ENCODE measurements around the gene MRPL42. TPM values are rescaled to one million over a fixed set of nuclear protein-coding genes. Genes with fewer than 3 reads are reported as not detected.

The MRPL42 gene
- total and polyA plus RNA-seq, 2 experiments from 2014 or later, result 195 to 269 TPM

- Histone ChIP-seq H3K4me1 (ENCODE audit: insufficient read depth) (peaks cover 4% of the 10 kb centered on the region; the same call in 1 of the 2 replicates), H3K27ac (ENCODE audit: low read depth) (no peak overlapping the region), H3F3A (replicated peaks; ENCODE audit: low read depth) (no peaks in the 10 kb centered on the region), H3K4me2 (no peak overlapping the region), H4K20me1 (replicated peaks; ENCODE audit: insufficient read depth) (no peaks in the 10 kb centered on the region), H3K4me3 (no peak overlapping the region), H3K79me2 (replicated peaks; ENCODE audit: insufficient read depth) (no peaks in the 10 kb centered on the region), H3K27me3 (ENCODE audit: insufficient read depth) (no peaks in the 10 kb centered on the region), H2AFZ (no peak overlapping the region), H3K9me2 (ENCODE audit: insufficient read depth) (no peaks in the 10 kb centered on the region), H3K36me3 (ENCODE audit: insufficient read depth) (peaks cover 6% of the 10 kb centered on the region; the same call in 1 of the 2 replicates)
- H3K4me1 Mint-ChIP-seq, result peaks cover 2% of the 10 kb centered on the region; the same call in 1 of the 3 replicates
- TF ChIP-seq STAT1 (IDR thresholded peaks at IDR 0.05; ENCODE audit: unreplicated experiment) (no peak), POLR2AphosphoS5 (IDR thresholded peaks at IDR 0.05; ENCODE audit: low read depth) (no peak), EZH2phosphoT487 (IDR thresholded peaks at IDR 0.05; ENCODE audit: unreplicated experiment) (no peak), ZNF331 (CRISPR knock-in tag; IDR thresholded peaks at IDR 0.05; ENCODE audit: low read depth) (no peak), ZNF114 (CRISPR knock-in tag; IDR thresholded peaks at IDR 0.05) (no peak), CREB1 (CRISPR knock-in tag; IDR thresholded peaks at IDR 0.05; ENCODE audit: low read depth) (no peak), REST (IDR thresholded peaks at IDR 0.05; ENCODE audit: unreplicated experiment) (no peak), JUNB (IDR thresholded peaks at IDR 0.05; ENCODE audit: unreplicated experiment) (no peak), EZH2 (IDR thresholded peaks at IDR 0.05; ENCODE audit: low read depth, unreplicated experiment) (no peak), NANOG (IDR thresholded peaks at IDR 0.05; ENCODE audit: borderline replicate concordance) (no peak), CTCF (conservative IDR thresholded peaks at IDR 0.05; ENCODE audit: low read depth in 2 of 2) (no peak)
- TF ChIP-seq, protein P1, sequence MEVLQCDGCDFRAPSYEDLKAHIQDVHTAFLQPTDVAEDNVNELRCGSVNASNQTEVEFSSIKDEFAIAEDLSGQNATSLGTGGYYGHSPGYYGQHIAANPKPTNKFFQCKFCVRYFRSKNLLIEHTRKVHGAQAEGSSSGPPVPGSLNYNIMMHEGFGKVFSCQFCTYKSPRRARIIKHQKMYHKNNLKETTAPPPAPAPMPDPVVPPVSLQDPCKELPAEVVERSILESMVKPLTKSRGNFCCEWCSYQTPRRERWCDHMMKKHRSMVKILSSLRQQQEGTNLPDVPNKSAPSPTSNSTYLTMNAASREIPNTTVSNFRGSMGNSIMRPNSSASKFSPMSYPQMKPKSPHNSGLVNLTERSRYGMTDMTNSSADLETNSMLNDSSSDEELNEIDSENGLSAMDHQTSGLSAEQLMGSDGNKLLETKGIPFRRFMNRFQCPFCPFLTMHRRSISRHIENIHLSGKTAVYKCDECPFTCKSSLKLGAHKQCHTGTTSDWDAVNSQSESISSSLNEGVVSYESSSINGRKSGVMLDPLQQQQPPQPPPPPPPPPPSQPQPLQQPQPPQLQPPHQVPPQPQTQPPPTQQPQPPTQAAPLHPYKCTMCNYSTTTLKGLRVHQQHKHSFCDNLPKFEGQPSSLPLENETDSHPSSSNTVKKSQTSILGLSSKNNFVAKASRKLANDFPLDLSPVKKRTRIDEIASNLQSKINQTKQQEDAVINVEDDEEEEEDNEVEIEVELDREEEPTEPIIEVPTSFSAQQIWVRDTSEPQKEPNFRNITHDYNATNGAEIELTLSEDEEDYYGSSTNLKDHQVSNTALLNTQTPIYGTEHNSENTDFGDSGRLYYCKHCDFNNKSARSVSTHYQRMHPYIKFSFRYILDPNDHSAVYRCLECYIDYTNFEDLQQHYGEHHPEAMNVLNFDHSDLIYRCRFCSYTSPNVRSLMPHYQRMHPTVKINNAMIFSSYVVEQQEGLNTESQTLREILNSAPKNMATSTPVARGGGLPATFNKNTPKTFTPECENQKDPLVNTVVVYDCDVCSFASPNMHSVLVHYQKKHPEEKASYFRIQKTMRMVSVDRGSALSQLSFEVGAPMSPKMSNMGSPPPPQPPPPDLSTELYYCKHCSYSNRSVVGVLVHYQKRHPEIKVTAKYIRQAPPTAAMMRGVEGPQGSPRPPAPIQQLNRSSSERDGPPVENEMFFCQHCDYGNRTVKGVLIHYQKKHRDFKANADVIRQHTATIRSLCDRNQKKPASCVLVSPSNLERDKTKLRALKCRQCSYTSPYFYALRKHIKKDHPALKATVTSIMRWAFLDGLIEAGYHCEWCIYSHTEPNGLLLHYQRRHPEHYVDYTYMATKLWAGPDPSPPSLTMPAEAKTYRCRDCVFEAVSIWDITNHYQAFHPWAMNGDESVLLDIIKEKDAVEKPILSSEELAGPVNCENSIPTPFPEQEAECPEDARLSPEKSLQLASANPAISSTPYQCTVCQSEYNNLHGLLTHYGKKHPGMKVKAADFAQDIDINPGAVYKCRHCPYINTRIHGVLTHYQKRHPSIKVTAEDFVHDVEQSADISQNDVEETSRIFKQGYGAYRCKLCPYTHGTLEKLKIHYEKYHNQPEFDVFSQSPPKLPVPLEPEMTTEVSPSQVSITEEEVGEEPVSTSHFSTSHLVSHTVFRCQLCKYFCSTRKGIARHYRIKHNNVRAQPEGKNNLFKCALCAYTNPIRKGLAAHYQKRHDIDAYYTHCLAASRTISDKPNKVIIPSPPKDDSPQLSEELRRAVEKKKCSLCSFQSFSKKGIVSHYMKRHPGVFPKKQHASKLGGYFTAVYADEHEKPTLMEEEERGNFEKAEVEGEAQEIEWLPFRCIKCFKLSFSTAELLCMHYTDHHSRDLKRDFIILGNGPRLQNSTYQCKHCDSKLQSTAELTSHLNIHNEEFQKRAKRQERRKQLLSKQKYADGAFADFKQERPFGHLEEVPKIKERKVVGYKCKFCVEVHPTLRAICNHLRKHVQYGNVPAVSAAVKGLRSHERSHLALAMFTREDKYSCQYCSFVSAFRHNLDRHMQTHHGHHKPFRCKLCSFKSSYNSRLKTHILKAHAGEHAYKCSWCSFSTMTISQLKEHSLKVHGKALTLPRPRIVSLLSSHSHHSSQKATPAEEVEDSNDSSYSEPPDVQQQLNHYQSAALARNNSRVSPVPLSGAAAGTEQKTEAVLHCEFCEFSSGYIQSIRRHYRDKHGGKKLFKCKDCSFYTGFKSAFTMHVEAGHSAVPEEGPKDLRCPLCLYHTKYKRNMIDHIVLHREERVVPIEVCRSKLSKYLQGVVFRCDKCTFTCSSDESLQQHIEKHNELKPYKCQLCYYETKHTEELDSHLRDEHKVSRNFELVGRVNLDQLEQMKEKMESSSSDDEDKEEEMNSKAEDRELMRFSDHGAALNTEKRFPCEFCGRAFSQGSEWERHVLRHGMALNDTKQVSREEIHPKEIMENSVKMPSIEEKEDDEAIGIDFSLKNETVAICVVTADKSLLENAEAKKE (CRISPR knock-in tag; IDR thresholded peaks at IDR 0.05), result no peak
- TF ChIP-seq, protein P2, sequence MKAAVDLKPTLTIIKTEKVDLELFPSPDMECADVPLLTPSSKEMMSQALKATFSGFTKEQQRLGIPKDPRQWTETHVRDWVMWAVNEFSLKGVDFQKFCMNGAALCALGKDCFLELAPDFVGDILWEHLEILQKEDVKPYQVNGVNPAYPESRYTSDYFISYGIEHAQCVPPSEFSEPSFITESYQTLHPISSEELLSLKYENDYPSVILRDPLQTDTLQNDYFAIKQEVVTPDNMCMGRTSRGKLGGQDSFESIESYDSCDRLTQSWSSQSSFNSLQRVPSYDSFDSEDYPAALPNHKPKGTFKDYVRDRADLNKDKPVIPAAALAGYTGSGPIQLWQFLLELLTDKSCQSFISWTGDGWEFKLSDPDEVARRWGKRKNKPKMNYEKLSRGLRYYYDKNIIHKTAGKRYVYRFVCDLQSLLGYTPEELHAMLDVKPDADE (IDR thresholded peaks at IDR 0.05), result no peak
- peaks cover 4% of the 10 kb centered on the region for H3K9me3 Mint-ChIP-seq
- peaks cover 3% of the 10 kb centered on the region for H3K27me3 Mint-ChIP-seq (ENCODE audit: insufficient read depth, low read depth, poor library complexity)
- H3K36me3 Mint-ChIP-seq (ENCODE audit: low read depth), result peaks cover 18% of the 10 kb centered on the region; the same call in 2 of the 3 replicates
- ATAC-seq (no peak), DNase-seq (ENCODE audit: low spot score) (no peak)
- H3K4me3 Mint-ChIP-seq, result no peak overlapping the region
- no peak overlapping the region for H3K27ac Mint-ChIP-seq
These were observed 98.4 kb downstream of the MRPL42 start for GRCh38 chr12:93565760-93566159.

Data from GM23338 (cell line).